Ovary (tissue), 3 donors: ENCODE measurements around the gene ENSA.

ENCODE experiments used
- CTCF ChIP-seq, 3 donors: fragments of 450-650 bp in 2 of 3; fragments of 200-600 bp in 1 of 3; IDR thresholded peaks; one replicate each; pipeline versions ENCODE4 v1.5.1 to v1.8.0; 2016 to 2022; ENCODE audit warnings: antibody characterized with exemption in 3 of 3, mild to moderate bottlenecking in 1 of 3
- POLR2A ChIP-seq: fragments of 450-650 bp; IDR thresholded peaks from one replicate; pipeline ENCODE4 v1.6.1; 2017; ENCODE audit warnings: antibody characterized with exemption, mild to moderate bottlenecking, moderate library complexity
- donor health status: DM: no; HTN: no; CAD: no.

- TF ChIP-seq POLR2A (no peak), CTCF (IDR thresholded peaks at IDR 0.05) (no peak)
Observed at GRCh38 chr1:150609732-150610131, 19.7 kb downstream of the ENSA start.
